Activated CD4-positive, alpha-beta T cell treated with anti-CD3 and anti-CD28 coated beads, Interleukin-2, amount 10 ng/mL, durations not matched to agents 24 days and 14 days (primary cell): ENCODE measurements around the gene CYP11A1. TPM values are rescaled to one million over a fixed set of nuclear protein-coding genes. Genes with fewer than 3 reads are reported as not detected.

Experiments
- DNase-seq: peaks from one replicate; pipeline ENCODE4 v3.0.0; 2022
- H3K27ac Mint-ChIP-seq: one replicate; pipeline ENCODE4 v1.8.0; 2022; ENCODE audit warnings: mild to moderate bottlenecking, mixed read lengths
- H3K27me3 Mint-ChIP-seq: one replicate; pipeline ENCODE4 v1.8.0; 2022; ENCODE audit warnings: mixed read lengths
- H3K36me3 Mint-ChIP-seq: one replicate; pipeline ENCODE4 v1.8.0; 2022; ENCODE audit warnings: low read depth, mild to moderate bottlenecking, mixed read lengths
- H3K4me1 Mint-ChIP-seq: one replicate; pipeline ENCODE4 v1.8.0; 2021; ENCODE audit warnings: mixed read lengths
- H3K4me3 Mint-ChIP-seq: one replicate; pipeline ENCODE4 v1.8.0; 2022; ENCODE audit warnings: mild to moderate bottlenecking, moderate library complexity, mixed read lengths
- H3K9me3 Mint-ChIP-seq: one replicate; pipeline ENCODE4 v1.8.0; 2021; ENCODE audit warnings: mixed read lengths
- intact Hi-C: fragments of 100-400 bp; cut with micrococcal nuclease; formaldehyde crosslinking; loops from one replicate; pipeline ENCODE4 v1.15.1; 2023
- total RNA-seq: library from RNA; stranded (reverse); gene quantifications from 2 replicates; pipeline ENCODE4 v1.2.3, GENCODE V29; 2022

CYP11A1 gene
- total RNA-seq, 1 donor from 2014 or later: not detected

- intact Hi-C loops: no loop called here
- H3K9me3 Mint-ChIP-seq: peaks cover under 1% of the 10 kb centered on the region
- peaks cover 11% of the 10 kb centered on the region for H3K27me3 Mint-ChIP-seq
- no peaks in the 10 kb centered on the region for H3K4me1 Mint-ChIP-seq
- no peak overlapping the region for H3K27ac Mint-ChIP-seq
- no peaks in the 10 kb centered on the region for H3K36me3 Mint-ChIP-seq
- no peak for DNase-seq
- no peak overlapping the region for H3K4me3 Mint-ChIP-seq
Measured at GRCh38 chr15:74349241-74349778, 18.1 kb downstream of the CYP11A1 start.

- H3K4me1 Mint-ChIP-seq: no peaks in the 10 kb centered on the region
- no peak for DNase-seq
- H3K27ac Mint-ChIP-seq: no peak overlapping the region
- H3K4me3 Mint-ChIP-seq: no peak overlapping the region
- peaks cover 7% of the 10 kb centered on the region for H3K27me3 Mint-ChIP-seq
- no peaks in the 10 kb centered on the region for H3K9me3 Mint-ChIP-seq
- no peaks in the 10 kb centered on the region for H3K36me3 Mint-ChIP-seq
- intact Hi-C loops: no loop called here
Measured at GRCh38 chr15:74347757-74348250, 19.6 kb downstream of the CYP11A1 start.

GRCh38 chr15:74345051-74345450 is 22.4 kb downstream of the CYP11A1 start:
- no peak for DNase-seq
- no peaks in the 10 kb centered on the region for H3K9me3 Mint-ChIP-seq
- intact Hi-C loops: no loop called here
- no peaks in the 10 kb centered on the region for H3K4me1 Mint-ChIP-seq
- H3K4me3 Mint-ChIP-seq: no peak overlapping the region
- peaks cover 6% of the 10 kb centered on the region for H3K27me3 Mint-ChIP-seq
- no peaks in the 10 kb centered on the region for H3K36me3 Mint-ChIP-seq
- H3K27ac Mint-ChIP-seq: no peak overlapping the region

GRCh38 chr15:74343797-74344127 is 23.7 kb downstream of the CYP11A1 start:
- no peak for DNase-seq
- Mint-ChIP-seq H3K36me3 (no peaks in the 10 kb centered on the region), H3K27me3 (no peaks in the 10 kb centered on the region), H3K27ac (no peak overlapping the region), H3K4me3 (no peak overlapping the region), H3K4me1 (no peaks in the 10 kb centered on the region), H3K9me3 (no peaks in the 10 kb centered on the region)
- intact Hi-C loops: no loop called here

- intact Hi-C loops: no loop called here
- no peaks in the 10 kb centered on the region for H3K27me3 Mint-ChIP-seq
- H3K9me3 Mint-ChIP-seq: no peaks in the 10 kb centered on the region
- no peak for DNase-seq
- no peak overlapping the region for H3K27ac Mint-ChIP-seq
- H3K36me3 Mint-ChIP-seq: no peaks in the 10 kb centered on the region
- H3K4me3 Mint-ChIP-seq: no peak overlapping the region
- H3K4me1 Mint-ChIP-seq: no peaks in the 10 kb centered on the region
Measured at GRCh38 chr15:74343127-74343796, 24.2 kb downstream of the CYP11A1 start.

- DNase-seq: no peak
- Mint-ChIP-seq H3K4me3 (no peak overlapping the region), H3K36me3 (no peaks in the 10 kb centered on the region), H3K4me1 (no peaks in the 10 kb centered on the region), H3K27me3 (no peaks in the 10 kb centered on the region), H3K27ac (no peak overlapping the region), H3K9me3 (no peaks in the 10 kb centered on the region)
- intact Hi-C loops: no loop called here
Measured at GRCh38 chr15:74340150-74340549, 27.3 kb downstream of the CYP11A1 start.

- intact Hi-C loops: no loop called here
- no peak overlapping the region for H3K4me3 Mint-ChIP-seq
Measured at GRCh38 chr15:74339371-74339770, 28.1 kb downstream of the CYP11A1 start.

GRCh38 chr15:74338676-74339075 is 28.8 kb downstream of the CYP11A1 start:
- Mint-ChIP-seq H3K27ac (no peak overlapping the region), H3K4me1 (no peaks in the 10 kb centered on the region), H3K36me3 (no peaks in the 10 kb centered on the region), H3K27me3 (no peaks in the 10 kb centered on the region), H3K9me3 (no peaks in the 10 kb centered on the region), H3K4me3 (no peak overlapping the region)
- intact Hi-C loops: no loop called here
- DNase-seq: no peak

More at GRCh38 chr15:74339371-74339770, 28.1 kb downstream of the CYP11A1 start:
- no peak for DNase-seq
- Mint-ChIP-seq H3K27me3 (no peaks in the 10 kb centered on the region), H3K9me3 (no peaks in the 10 kb centered on the region), H3K36me3 (no peaks in the 10 kb centered on the region), H3K4me1 (no peaks in the 10 kb centered on the region), H3K27ac (no peak overlapping the region)

- Mint-ChIP-seq H3K4me3 (no peak overlapping the region), H3K27me3 (no peaks in the 10 kb centered on the region), H3K36me3 (no peaks in the 10 kb centered on the region), H3K9me3 (no peaks in the 10 kb centered on the region), H3K4me1 (no peaks in the 10 kb centered on the region), H3K27ac (no peak overlapping the region)
- no peak for DNase-seq
- intact Hi-C loops: no loop called here
Measured at GRCh38 chr15:74337607-74338211, 29.7 kb downstream of the CYP11A1 start.

GRCh38 chr15:74337146-74337545 is 30.3 kb downstream of the CYP11A1 start:
- intact Hi-C loops: no loop called here
- no peak for DNase-seq
- Mint-ChIP-seq H3K36me3 (no peaks in the 10 kb centered on the region), H3K27me3 (no peaks in the 10 kb centered on the region), H3K27ac (no peak overlapping the region), H3K9me3 (no peaks in the 10 kb centered on the region), H3K4me1 (no peaks in the 10 kb centered on the region), H3K4me3 (no peak overlapping the region)

- intact Hi-C loops: no loop called here
- Mint-ChIP-seq H3K27me3 (no peaks in the 10 kb centered on the region), H3K4me3 (no peak overlapping the region), H3K9me3 (no peaks in the 10 kb centered on the region), H3K4me1 (no peaks in the 10 kb centered on the region), H3K36me3 (no peaks in the 10 kb centered on the region), H3K27ac (no peak overlapping the region)
- DNase-seq: no peak
Measured at GRCh38 chr15:74336061-74337005, 31.1 kb downstream of the CYP11A1 start.

- Mint-ChIP-seq H3K27ac (no peak overlapping the region), H3K4me1 (no peaks in the 10 kb centered on the region), H3K27me3 (no peaks in the 10 kb centered on the region), H3K9me3 (no peaks in the 10 kb centered on the region), H3K4me3 (no peak overlapping the region), H3K36me3 (no peaks in the 10 kb centered on the region)
- DNase-seq: no peak
- intact Hi-C loops: no loop called here
Measured at GRCh38 chr15:74335396-74335795, 32.0 kb downstream of the CYP11A1 start.

- Mint-ChIP-seq H3K9me3 (no peaks in the 10 kb centered on the region), H3K4me3 (no peak overlapping the region), H3K27me3 (no peaks in the 10 kb centered on the region), H3K27ac (no peak overlapping the region), H3K36me3 (no peaks in the 10 kb centered on the region), H3K4me1 (no peaks in the 10 kb centered on the region)
- DNase-seq: no peak
- intact Hi-C loops: no loop called here
Measured at GRCh38 chr15:74334127-74334526, 33.3 kb downstream of the CYP11A1 start.

GRCh38 chr15:74333662-74334061 is 33.8 kb downstream of the CYP11A1 start:
- intact Hi-C loops: no loop called here
- Mint-ChIP-seq H3K4me1 (no peaks in the 10 kb centered on the region), H3K4me3 (no peak overlapping the region), H3K9me3 (no peaks in the 10 kb centered on the region), H3K27ac (no peak overlapping the region), H3K27me3 (no peaks in the 10 kb centered on the region), H3K36me3 (no peaks in the 10 kb centered on the region)
- DNase-seq: no peak
